GM19351 (cell line): ENCODE results near the gene PTPRN2.
"Not testable (repeated sequence)": the region's sequence is repeated elsewhere in the genome, so short reads cannot be mapped to it uniquely, and the experiment has no call there.

Source experiments
- ATAC-seq: cut with Tn5 transposase; IDR thresholded peaks from one replicate; pipeline ENCODE4 v1.9.1; 2021; ENCODE audit warnings: mild to moderate bottlenecking, moderate library complexity; ENCODE audit not compliant: unreplicated experiment

PTPRN2 gene

DNA sequence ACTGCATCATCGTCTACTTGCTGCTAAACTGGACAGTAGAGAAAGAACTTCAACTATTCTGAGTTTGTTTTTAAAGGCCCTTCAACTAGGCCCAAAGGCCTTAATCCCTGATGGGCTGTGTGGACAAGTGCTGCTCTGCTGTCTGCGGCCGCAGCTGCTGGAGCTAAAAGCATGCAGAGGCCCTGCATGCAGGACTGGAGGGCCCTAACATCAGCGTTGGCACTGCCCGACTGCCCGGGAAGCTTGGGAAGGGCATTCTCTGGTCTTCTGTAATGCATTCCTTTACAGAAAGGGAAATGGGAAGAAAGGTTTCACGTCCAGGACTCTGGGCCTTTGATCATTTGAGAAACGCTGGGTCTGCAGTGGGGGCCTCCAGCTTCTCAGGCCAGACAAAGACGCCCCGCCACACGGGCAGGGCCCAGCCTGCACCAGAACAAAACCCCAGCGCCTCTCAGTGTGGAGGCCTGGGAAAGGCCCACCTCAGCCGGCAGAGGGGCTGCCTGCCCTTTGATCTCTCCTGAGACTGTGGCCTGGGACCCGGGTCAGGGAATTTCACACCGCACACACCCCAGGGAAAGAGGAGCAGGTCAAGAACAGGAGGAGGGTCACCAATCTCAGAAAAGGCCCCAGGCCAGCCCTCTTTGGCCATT lies 1021.5 kb downstream of the PTPRN2 start:
- ATAC-seq = no peak

DNA sequence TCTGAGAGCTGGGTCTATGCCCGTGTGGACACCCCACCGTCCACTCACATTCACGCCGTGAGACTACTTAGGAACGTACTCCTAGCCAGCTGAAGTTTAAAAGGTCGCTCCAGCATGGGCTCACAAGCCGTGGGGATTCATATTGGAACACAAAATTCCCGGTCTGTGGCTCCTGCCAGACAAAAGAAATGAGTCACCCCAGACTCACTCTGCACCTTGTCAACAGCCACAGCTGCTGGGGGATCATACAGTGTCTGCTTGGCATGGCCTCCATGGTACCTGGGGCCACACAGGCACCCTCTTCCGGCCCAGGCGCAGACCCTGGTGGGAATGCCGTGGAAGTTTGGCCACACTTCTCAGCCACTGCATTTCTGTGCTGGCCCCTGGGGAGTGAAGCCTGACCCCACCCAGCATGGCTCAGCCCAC lies 1022.4 kb downstream of the PTPRN2 start:
- no peak for ATAC-seq

GRCh38 chr7:157564517-157565177 lies 1023.0 kb downstream of the PTPRN2 start:
- ATAC-seq = no peak

GRCh38 chr7:157563467-157564135 lies 1024.0 kb downstream of the PTPRN2 start:
- ATAC-seq = not testable (repeated sequence)

- not testable (repeated sequence) for ATAC-seq
Observed at GRCh38 chr7:157562522-157563398, 1024.9 kb downstream of the PTPRN2 start.

- no peak for ATAC-seq
Observed at GRCh38 chr7:157561816-157562410, 1025.7 kb downstream of the PTPRN2 start.

GRCh38 chr7:157561523-157561785 lies 1026.2 kb downstream of the PTPRN2 start:
- ATAC-seq = no peak

- ATAC-seq = no peak
Observed at GRCh38 chr7:157560710-157561522, 1026.7 kb downstream of the PTPRN2 start.

DNA sequence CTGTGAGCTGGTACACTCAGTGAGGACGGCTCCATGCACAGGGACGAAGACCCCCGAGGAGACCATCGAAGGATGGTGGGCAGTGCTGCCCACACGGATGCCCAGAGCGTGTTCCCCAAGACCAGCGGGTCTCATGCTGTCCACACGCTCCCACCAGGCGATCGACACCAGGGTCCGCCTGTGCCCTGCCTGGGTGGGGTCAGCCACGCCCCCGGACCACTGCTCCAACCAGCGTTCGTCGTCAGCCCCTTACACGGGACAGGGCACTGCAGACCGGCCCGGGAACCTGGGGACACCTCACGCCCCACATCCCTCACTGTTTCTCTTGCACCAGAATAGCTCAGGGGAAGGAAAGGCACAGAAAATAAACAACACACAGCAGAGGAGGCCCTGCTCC lies 1027.4 kb downstream of the PTPRN2 start:
- ATAC-seq = no peak

- ATAC-seq = no peak
Observed at GRCh38 chr7:157559596-157560257, 1027.9 kb downstream of the PTPRN2 start.

DNA sequence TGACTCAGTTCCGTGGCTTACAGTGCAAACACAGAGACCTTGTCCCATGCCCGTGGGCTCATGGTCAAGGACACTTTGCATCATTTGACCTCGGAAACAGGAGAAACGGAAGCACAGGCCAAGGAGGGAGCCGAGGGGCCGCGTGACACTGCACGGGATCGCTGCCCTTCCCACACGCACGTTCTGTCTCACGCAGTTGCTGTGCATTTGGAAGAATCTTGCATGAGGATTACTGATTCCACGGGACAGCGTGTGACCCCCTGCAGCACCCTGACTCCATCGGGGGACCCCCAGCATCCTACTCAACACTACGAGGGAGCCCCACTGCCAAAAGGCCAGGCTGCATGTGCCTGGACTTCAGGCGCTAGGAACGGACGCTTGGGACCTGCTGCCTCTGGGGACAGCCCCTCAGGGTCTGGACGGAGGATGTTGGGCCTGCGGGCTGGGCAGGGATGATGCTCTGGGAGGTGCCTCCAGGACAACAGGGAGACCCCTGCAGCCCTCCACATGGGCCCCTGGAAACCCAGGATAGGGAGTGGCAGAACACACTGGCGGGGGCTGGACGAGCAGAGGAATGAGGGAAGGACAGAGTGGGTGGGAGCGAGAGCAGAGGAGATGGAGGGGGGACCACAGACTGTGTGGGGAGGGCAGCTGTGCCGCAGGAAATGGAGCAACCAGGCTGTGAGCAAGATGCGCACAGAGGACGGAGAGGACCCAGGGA lies 1028.6 kb downstream of the PTPRN2 start:
- no peak for ATAC-seq

GRCh38 chr7:157558516-157558874 lies 1029.1 kb downstream of the PTPRN2 start:
- ATAC-seq = no peak

GRCh38 chr7:157558061-157558460 lies 1029.6 kb downstream of the PTPRN2 start:
- ATAC-seq = no peak

DNA sequence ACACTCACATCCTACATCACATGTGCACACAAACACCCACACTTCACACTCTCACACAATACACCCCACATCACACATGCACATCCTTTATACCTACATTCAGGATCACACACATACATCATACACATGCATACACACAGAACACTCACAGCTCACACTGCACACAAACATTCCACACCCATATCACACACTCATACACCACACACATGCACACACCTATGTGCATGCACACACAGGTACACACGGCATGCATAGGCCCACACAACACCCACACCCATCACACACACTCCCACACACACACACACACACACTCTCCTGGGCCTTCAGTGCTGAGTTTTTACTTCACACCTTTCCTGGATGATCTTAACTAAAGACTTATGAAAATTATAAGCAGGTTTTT lies 1030.4 kb downstream of the PTPRN2 start:
- no peak for ATAC-seq

DNA sequence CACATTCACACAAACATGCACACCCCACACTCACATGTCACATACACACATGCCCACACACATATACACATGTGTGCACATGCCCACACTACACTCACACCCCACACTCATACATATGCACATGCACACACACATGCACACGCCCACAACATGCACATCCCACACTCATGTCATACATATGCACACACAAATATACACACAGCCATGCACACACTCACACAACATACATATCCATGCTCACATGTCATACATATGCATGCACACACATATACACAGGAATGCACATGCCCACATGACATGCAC lies 1031.0 kb downstream of the PTPRN2 start:
- no peak for ATAC-seq

GRCh38 chr7:157555944-157556641 lies 1031.5 kb downstream of the PTPRN2 start:
- ATAC-seq = no peak

GRCh38 chr7:157555313-157555712 lies 1032.3 kb downstream of the PTPRN2 start:
- no peak for ATAC-seq

- no peak for ATAC-seq
Observed at GRCh38 chr7:157554393-157555238, 1033.0 kb downstream of the PTPRN2 start.
